CD4-positive, alpha-beta T cell treated with Interleukin-6 at 100 ng/mL for 8 hours (primary cell): ENCODE results near the gene SLC22A25.
"Not testable (repeated sequence)": the region's sequence is repeated elsewhere in the genome, so short reads cannot be mapped to it uniquely, and the experiment has no call there.

ENCODE experiments used
- DNase-seq: peaks from one replicate; pipeline ENCODE4 v3.0.0-alpha.2; 2020; ENCODE audit warnings: mixed read lengths, low spot score

SLC22A25 gene

DNA sequence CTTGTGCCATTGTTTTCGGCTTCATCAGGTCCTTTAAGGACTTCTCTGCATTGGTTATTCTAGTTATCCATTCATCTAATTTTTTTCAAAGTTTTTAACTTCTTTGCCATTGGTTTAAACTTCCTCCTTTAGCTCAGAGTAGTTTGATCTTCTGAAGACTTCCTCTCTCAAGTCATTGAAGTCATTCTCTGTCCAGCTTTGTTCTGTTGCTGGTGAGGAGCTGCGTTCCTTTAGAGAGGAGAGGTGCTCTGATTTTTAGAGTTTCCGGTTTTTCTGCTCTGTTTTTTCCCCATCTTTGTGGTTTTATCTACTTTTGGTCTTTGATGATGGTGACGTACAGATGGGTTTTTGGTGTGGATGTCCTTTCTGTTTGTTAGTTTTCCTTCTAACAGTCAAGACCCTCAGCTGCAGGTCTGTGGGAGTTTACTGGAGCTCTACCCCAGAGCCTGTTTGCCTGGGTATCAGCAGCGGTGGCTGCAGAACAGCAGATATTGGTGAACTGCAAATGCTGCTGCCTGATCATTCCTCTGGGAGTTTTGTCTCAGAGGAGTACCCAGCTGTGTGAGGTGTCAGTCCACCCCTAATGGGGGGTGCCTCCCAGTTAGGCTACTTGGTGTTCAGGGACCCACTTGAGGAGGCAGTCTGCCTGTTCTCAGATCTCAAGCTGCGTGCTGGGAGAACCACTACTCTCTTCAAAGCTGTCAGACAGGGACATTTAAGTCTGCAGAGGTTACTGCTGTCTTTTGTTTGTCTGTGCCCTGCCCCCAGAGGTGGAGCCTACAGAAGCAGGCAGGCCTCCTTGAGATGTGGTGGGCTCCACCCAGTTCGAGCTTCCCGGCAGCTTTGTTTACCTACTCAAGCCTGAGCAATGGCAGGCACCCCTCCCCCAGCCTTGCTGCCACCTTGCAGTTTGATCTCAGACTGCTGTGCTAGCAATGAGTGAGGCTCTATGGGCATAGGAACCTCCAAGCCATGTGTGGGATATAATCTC, 7.6 kb downstream of the SLC22A25 start:
- DNase-seq = not testable (repeated sequence)

DNA sequence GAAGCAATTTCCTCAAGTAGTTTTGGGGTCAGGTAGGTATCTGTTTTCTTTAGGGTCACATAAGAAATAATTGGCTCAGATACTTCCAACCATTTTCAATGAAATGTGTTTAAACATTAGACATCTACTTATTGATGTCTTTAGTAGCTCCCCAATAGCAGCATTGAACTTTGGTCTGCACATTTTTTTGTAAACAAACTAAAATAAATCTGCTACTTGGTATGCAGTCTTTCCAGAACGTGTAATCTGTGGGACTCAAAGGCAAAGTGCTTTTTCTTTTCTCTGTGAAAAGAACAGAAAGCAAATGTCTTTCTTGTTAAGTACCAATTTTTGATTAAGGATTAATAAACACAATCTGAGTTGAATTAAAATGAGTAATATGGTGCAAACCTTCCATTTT, 13.6 kb downstream of the SLC22A25 start:
- DNase-seq = no peak

DNA sequence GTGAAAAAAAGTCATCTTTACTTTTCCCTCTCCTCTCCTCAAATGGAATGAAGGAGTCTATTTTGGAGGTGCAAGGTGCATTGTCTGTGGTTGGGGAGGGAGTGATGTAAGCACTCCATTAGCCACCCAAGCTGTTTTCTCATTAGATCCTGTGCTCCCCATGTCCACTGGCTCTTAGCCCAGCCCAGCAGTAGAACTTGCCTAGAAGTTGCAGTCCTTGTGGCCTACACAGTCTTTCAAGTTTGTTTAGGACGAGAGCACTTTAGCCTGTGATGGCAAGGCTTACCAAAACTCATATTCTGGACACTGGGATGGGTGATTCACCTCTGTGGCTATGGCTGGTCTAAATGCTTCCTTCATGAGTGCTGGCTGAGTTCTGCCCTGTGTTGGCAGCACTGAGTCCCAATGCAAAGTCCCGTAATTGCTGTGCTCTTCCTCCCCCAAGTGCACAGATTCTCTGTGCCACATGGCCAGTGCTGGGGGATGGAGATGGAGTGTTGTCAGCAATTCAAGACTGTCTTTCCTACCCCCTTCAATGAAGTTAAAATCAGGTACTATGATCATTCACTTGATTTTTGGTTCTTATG, 15.8 kb downstream of the SLC22A25 start:
- DNase-seq = no peak

DNA sequence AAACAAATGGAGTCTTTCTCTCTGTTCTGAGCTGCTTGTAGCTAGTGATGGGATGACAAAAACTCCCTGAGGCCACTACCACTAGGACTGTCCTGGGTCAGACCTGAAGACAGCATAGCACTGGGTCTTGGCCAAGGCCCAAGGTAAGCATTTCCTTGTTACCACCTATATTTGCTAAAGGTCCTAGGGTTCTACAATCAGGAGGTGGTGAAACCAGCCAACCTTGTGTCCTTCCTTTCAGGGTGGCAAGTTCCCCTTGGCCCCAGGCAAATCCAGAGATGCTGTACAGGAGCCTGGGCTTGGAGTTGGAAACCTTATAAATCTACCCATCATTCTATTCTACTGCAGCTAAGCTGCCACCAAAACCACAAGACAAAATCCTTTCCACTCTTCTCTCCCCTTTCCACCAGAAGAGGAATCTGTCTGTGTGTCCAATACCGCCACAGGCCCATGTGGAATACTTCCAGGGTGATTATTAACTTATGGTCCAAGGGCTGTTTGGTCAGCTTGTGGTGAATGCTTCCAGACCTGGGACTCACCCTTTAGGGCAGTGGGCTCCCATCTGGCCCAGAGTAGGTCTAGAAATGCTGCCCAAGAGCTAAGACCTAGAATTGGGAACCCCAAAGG, 16.8 kb downstream of the SLC22A25 start:
- no peak for DNase-seq

DNA sequence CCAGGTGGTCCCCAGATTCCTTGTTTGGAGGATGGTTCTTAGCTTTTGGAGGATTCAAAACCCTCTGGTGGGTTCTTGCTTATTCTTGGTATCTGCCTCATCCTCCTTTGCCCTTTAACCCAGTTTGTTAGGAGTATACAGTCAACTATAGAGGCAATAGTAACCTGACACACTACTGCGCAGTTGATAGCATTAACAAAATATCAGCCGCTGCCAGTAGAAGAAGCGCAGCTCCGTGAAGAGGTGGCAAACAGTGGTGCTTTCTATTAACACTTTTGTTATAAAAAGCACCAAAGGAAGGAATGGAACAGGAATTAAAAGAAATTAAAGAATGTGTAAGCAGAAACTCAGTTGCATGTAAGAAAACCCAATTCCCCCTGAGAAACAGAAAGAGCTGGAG, 29.3 kb downstream of the SLC22A25 start:
- DNase-seq = no peak

DNA sequence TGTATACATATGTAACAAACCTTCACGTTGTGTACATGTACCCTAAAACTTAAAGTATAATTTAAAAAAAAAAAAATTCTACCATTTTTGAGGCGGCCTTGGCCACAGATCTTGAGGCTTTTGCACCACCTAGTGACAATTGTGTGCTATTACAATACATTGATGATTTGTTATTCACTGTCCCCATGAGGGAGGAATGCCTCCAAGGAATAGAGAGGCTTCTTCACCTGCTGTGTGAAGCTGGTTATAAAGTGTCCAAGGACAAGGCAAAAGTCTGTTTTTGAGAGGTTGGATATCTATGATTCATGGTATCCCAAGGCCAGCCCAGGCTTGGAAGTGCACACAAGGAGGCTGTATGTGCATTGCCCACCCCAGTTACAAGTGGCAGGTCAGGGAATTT, 30.7 kb downstream of the SLC22A25 start:
- DNase-seq = no peak

DNA sequence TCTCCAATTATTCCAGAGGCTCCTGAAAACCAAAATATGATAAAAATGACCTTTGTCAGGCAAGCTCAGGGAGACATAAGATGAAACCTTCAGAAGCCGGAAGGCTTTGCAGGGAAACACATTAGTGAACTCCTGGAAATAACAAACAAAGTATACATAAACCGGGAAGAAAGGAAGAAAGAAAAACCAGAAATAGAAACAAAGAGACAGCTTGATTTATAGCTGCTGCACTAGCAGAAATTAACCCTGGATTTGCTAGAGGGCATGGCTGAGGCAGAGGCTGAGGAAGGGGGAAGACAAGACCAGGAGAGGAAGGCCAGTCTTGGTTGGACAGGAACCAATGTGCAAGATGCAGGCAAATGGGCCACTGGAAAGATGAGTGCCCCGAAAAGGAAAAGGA, 33.3 kb downstream of the SLC22A25 start:
- no peak for DNase-seq
